Right lobe of liver (tissue), 4 donors: ENCODE results near the gene CNN1.

Experiments used
- POLR2A ChIP-seq: fragments of 450-650 bp; IDR thresholded peaks from one replicate; pipeline ENCODE4 v1.6.1; 2017; ENCODE audit warnings: antibody characterized with exemption, mild to moderate bottlenecking
- TF ChIP-seq, protein P1 (sequence below), 4 donors: fragments of 200-600 bp in 3 of 4; fragments of 450-650 bp in 1 of 4; IDR thresholded peaks; one replicate each; pipeline versions ENCODE4 v1.5.1 to v1.8.0; 2016 to 2022; ENCODE audit warnings: antibody characterized with exemption in 4 of 4, mild to moderate bottlenecking in 2 of 4
- donor health status: DM: no; HTN: no; CAD: no.
- donor health status: DM: no; HTN: no; CAD: no.
- donor health status: DM: no; HTN: yes; CAD: no.

DNA sequence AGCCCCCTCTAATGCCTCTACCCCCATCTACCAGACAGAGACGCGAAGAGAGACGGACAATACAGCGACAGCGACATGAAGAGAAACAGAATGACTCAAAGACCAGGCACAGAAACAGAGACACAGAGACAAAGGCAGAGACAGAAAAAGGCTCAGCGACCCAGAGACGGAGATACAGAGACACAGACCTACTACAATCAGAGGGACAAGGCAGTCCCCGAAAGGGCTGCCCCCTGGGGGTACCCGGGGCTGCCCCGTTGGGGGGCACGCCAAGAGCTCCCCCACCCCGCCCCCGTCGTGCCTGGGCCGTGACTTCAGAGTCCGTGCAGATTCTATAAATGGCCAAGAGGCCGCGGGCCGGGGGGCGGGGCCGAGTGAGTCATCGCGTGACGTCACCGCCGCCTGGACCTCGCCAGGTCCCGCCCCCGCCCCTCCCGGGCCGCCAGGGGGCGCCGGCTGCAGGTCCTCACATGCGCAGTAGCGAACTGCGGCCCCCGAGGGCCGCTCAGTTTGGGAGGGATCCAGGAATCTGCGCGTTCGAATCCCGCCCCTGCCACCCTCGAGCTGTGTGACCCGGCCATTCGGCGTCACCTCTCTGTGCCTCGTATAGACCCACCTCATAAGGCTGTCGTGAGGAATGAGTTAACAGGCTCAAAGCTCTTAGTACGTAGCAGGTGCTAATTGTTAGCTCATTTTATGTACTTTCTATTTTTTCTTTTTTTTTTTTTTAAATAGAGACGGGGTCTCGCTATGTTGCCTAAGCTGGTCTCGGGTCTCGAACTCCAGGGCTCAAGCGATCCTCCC lies 2.7 kb upstream of the CNN1 start:
- TF ChIP-seq, protein P1, sequence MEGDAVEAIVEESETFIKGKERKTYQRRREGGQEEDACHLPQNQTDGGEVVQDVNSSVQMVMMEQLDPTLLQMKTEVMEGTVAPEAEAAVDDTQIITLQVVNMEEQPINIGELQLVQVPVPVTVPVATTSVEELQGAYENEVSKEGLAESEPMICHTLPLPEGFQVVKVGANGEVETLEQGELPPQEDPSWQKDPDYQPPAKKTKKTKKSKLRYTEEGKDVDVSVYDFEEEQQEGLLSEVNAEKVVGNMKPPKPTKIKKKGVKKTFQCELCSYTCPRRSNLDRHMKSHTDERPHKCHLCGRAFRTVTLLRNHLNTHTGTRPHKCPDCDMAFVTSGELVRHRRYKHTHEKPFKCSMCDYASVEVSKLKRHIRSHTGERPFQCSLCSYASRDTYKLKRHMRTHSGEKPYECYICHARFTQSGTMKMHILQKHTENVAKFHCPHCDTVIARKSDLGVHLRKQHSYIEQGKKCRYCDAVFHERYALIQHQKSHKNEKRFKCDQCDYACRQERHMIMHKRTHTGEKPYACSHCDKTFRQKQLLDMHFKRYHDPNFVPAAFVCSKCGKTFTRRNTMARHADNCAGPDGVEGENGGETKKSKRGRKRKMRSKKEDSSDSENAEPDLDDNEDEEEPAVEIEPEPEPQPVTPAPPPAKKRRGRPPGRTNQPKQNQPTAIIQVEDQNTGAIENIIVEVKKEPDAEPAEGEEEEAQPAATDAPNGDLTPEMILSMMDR (IDR thresholded peaks at IDR 0.05): peak; percentile 84 to 94 (median 86)
- peak; percentile 42 for TF ChIP-seq POLR2A
